IPS-15b (cell line): ENCODE measurements around the gene CHST11.

Experiments
- H3K27me3 ChIP-seq: one replicate; pipeline ENCODE4 v1.6.1; 2013; ENCODE audit warnings: low read length; ENCODE audit not compliant: control insufficient read depth, insufficient read depth
- H3K36me3 ChIP-seq: one replicate; pipeline ENCODE4 v1.6.1; 2013; ENCODE audit warnings: low read length; ENCODE audit not compliant: control insufficient read depth, insufficient read depth
- H3K4me1 ChIP-seq: one replicate; pipeline ENCODE4 v1.6.1; 2013; ENCODE audit warnings: mild to moderate bottlenecking, low read length; ENCODE audit not compliant: control insufficient read depth, insufficient read depth
- H3K4me3 ChIP-seq: one replicate; pipeline ENCODE4 v1.5.1; 2013; ENCODE audit warnings: low read depth, low read length
- H3K9ac ChIP-seq: one replicate; pipeline ENCODE4 v1.6.1; 2013; ENCODE audit warnings: low read depth, mild to moderate bottlenecking, low read length
- H3K9me3 ChIP-seq: one replicate; pipeline ENCODE4 v1.6.1; 2013; ENCODE audit warnings: mild to moderate bottlenecking, low read length; ENCODE audit not compliant: control insufficient read depth, insufficient read depth

Gene CHST11

GRCh38 chr12:104673696-104674482 lies 217.1 kb downstream of the CHST11 start:
- no peaks in the 10 kb centered on the region for H3K36me3 ChIP-seq
- no peaks in the 10 kb centered on the region for H3K27me3 ChIP-seq
- no peaks in the 10 kb centered on the region for H3K9me3 ChIP-seq
- H3K4me3 ChIP-seq = no peak overlapping the region
- peaks cover 6% of the 10 kb centered on the region for H3K4me1 ChIP-seq
- H3K9ac ChIP-seq = no peak overlapping the region

GRCh38 chr12:104676636-104677035 lies 219.9 kb downstream of the CHST11 start:
- H3K4me1 ChIP-seq = peaks cover 4% of the 10 kb centered on the region
- H3K27me3 ChIP-seq = no peaks in the 10 kb centered on the region
- H3K9ac ChIP-seq = no peak overlapping the region
- no peaks in the 10 kb centered on the region for H3K36me3 ChIP-seq
- H3K4me3 ChIP-seq = no peak overlapping the region
- no peaks in the 10 kb centered on the region for H3K9me3 ChIP-seq

GRCh38 chr12:104677441-104678089 lies 220.8 kb downstream of the CHST11 start:
- H3K9me3 ChIP-seq = no peaks in the 10 kb centered on the region
- H3K4me1 ChIP-seq = no peaks in the 10 kb centered on the region
- no peaks in the 10 kb centered on the region for H3K36me3 ChIP-seq
- H3K27me3 ChIP-seq = no peaks in the 10 kb centered on the region
- no peak overlapping the region for H3K9ac ChIP-seq
- no peak overlapping the region for H3K4me3 ChIP-seq

- Histone ChIP-seq H3K9me3 (no peaks in the 10 kb centered on the region), H3K9ac (no peak overlapping the region), H3K4me1 (no peaks in the 10 kb centered on the region), H3K27me3 (no peaks in the 10 kb centered on the region), H3K36me3 (no peaks in the 10 kb centered on the region), H3K4me3 (no peak overlapping the region)
Measured at GRCh38 chr12:104680070-104680469, 223.3 kb downstream of the CHST11 start.

- Histone ChIP-seq H3K36me3 (no peaks in the 10 kb centered on the region), H3K4me3 (no peak overlapping the region), H3K9me3 (no peaks in the 10 kb centered on the region), H3K9ac (no peak overlapping the region), H3K27me3 (no peaks in the 10 kb centered on the region), H3K4me1 (no peaks in the 10 kb centered on the region)
Measured at GRCh38 chr12:104680491-104680890, 223.7 kb downstream of the CHST11 start.

GRCh38 chr12:104681012-104681690 lies 224.4 kb downstream of the CHST11 start:
- Histone ChIP-seq H3K9ac (no peak overlapping the region), H3K36me3 (no peaks in the 10 kb centered on the region), H3K9me3 (no peaks in the 10 kb centered on the region), H3K27me3 (no peaks in the 10 kb centered on the region), H3K4me3 (no peak overlapping the region), H3K4me1 (no peaks in the 10 kb centered on the region)

- Histone ChIP-seq H3K4me1 (no peaks in the 10 kb centered on the region), H3K9ac (no peak overlapping the region), H3K36me3 (no peaks in the 10 kb centered on the region), H3K9me3 (no peaks in the 10 kb centered on the region), H3K4me3 (no peak overlapping the region), H3K27me3 (no peaks in the 10 kb centered on the region)
Measured at GRCh38 chr12:104682790-104683279, 226.1 kb downstream of the CHST11 start.

GRCh38 chr12:104683831-104684503 lies 227.2 kb downstream of the CHST11 start:
- no peaks in the 10 kb centered on the region for H3K4me1 ChIP-seq
- no peaks in the 10 kb centered on the region for H3K9me3 ChIP-seq
- no peak overlapping the region for H3K9ac ChIP-seq
- no peaks in the 10 kb centered on the region for H3K36me3 ChIP-seq
- H3K27me3 ChIP-seq = no peaks in the 10 kb centered on the region
- no peak overlapping the region for H3K4me3 ChIP-seq

GRCh38 chr12:104684884-104685283 lies 228.1 kb downstream of the CHST11 start:
- Histone ChIP-seq H3K9me3 (no peaks in the 10 kb centered on the region), H3K36me3 (no peaks in the 10 kb centered on the region), H3K4me1 (no peaks in the 10 kb centered on the region), H3K27me3 (no peaks in the 10 kb centered on the region), H3K4me3 (no peak overlapping the region), H3K9ac (no peak overlapping the region)

GRCh38 chr12:104685366-104685765 lies 228.6 kb downstream of the CHST11 start:
- no peaks in the 10 kb centered on the region for H3K9me3 ChIP-seq
- H3K9ac ChIP-seq = no peak overlapping the region
- no peaks in the 10 kb centered on the region for H3K27me3 ChIP-seq
- no peaks in the 10 kb centered on the region for H3K36me3 ChIP-seq
- H3K4me3 ChIP-seq = no peak overlapping the region
- H3K4me1 ChIP-seq = no peaks in the 10 kb centered on the region

- H3K4me3 ChIP-seq = no peak overlapping the region
- H3K27me3 ChIP-seq = no peaks in the 10 kb centered on the region
- no peaks in the 10 kb centered on the region for H3K36me3 ChIP-seq
- H3K9me3 ChIP-seq = no peaks in the 10 kb centered on the region
- no peak overlapping the region for H3K9ac ChIP-seq
- H3K4me1 ChIP-seq = no peaks in the 10 kb centered on the region
Measured at GRCh38 chr12:104686196-104686595, 229.4 kb downstream of the CHST11 start.
